NCI-H69 (cell line): Measurements from ENCODE around the gene HOXA10.

ENCODE experiments used
- DNase-seq: peaks from one replicate; lab custom pipeline; 2025; lab: John Stamatoyannopoulos, UW

The HOXA10 gene

DNA sequence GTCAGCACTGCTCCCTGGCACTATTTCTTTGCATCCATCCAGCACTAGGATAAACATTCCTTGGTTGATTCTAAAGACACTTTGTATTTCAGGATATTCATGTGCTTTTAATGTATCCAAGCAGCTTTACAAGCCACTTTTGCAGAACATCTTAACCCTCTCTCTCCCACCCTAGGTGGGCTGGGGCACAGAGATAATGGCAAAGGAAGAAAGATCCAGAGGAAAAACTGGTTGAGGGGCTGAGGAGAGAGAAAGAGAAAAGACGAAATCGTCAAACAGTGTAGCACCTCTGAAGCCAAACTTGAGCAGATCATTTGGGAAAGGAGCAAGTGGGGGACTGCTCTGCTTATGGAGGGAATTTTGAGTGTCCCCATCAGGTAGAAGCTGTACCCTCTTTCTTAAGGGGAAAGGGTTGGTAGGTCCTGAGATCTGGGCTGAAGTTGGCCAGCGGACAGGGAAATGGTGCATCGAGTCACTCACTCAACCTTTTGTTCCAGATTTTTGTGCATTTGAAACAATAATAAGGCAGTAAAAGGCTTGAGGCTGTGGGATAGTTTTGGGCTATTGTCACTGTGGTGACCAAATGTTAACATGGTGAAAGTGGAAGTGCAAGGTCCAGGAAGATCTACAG lies 30.0 kb upstream of the HOXA10 start:
- DNase-seq: no peak

DNA sequence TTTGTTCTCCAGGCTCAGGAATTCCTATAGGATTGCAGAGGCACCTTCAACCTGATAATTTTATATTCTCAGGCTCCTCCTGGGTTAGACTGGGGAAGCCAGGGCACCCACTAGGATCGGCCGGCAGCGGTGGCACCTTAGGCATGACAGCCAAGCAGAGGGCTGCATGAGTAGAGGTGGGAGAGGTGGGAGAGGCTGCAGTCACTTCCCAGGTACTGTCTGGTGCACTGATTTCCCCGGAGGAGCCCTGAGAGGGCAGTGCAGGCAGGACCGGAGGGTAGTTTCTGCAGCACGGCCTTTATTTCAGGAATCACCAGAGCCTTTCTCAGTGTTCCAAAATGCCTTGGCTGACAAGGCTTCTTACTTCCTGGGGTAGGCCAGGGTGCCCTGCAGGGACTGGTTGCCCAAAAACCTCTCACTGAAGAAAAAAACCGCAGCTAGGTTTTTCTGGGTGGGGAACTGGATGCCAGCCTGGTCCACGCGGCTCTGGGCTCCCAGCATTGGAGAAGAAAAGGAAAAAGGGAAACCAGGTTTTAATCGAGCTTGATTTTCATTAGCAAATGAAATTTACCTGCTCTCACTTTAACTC lies 29.3 kb upstream of the HOXA10 start:
- DNase-seq: no peak

DNA sequence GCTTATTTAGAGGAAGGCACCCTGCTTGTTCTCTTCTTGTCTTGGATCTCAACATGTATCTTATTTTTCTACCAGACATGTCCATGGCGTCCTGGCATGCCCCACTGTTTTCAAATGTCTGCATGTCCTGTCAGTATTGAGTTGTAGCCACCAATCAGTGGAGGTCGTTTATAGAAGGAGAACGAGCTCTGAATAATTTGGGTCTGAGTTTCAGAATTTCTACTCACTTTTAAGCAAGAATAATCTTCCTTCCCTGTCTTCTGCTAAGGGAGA lies 28.7 kb upstream of the HOXA10 start:
- DNase-seq: no peak

DNA sequence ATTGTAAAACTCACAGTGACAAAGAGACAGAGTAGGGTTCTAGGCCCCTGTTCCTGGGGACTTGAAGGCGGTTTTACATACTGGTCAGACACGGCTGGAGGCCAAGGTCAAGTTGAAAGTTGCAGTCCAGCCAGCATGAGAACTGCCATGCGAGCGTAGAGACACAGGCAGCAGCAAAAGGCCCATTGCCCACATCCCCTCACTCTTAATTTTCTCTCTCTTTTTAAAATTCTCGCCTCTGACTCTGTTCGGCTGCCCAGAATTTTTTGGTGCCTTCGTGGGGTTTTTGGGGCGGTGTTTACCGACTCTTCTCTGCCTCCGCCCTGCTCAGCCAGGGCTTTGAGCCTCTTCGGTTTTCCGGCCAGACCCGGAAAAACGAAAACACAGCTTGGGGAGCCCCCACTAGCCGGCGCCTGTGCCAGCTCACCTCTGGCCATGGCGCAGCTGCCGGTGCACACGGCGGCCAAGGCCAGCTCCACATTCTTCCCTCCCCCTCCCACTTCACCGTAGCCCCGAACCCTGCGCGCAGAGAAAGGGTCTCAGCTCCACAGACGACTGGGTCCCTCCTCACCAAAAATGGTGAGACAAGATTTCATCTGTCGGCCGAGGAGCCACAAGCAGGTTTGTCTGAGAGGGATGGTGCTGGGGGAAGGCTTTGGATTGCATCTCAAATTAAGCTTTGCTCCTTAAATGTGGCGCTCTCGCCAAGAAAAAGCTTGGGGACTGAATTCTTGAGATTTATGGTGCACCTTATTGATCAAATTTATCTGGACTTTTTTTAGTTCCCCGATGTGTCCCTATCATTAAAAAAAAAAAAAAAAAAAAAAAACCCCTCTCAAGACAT lies 28.1 kb upstream of the HOXA10 start:
- DNase-seq: no peak

DNA sequence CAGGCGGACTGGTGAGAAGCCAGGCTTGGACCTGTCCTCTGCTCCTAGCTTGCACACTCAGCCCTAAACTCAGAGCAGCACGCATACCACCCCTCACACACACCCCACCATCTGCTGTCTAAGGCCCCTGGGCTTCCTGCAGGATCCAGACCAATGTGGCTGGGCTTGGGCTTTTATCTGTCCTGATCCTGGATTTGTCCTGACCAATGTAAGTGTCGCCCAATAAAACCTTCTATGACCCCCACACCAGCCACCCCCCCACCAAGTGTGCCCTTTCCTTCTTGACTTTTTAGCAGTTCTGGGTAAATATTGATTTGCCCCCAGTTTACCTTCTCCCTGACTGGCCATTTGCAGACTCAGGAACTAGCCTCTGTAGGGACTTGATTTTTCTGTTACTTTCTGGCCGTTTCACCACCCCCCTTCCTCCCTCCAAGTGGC lies 27.5 kb upstream of the HOXA10 start:
- DNase-seq: peak; percentile 55

DNA sequence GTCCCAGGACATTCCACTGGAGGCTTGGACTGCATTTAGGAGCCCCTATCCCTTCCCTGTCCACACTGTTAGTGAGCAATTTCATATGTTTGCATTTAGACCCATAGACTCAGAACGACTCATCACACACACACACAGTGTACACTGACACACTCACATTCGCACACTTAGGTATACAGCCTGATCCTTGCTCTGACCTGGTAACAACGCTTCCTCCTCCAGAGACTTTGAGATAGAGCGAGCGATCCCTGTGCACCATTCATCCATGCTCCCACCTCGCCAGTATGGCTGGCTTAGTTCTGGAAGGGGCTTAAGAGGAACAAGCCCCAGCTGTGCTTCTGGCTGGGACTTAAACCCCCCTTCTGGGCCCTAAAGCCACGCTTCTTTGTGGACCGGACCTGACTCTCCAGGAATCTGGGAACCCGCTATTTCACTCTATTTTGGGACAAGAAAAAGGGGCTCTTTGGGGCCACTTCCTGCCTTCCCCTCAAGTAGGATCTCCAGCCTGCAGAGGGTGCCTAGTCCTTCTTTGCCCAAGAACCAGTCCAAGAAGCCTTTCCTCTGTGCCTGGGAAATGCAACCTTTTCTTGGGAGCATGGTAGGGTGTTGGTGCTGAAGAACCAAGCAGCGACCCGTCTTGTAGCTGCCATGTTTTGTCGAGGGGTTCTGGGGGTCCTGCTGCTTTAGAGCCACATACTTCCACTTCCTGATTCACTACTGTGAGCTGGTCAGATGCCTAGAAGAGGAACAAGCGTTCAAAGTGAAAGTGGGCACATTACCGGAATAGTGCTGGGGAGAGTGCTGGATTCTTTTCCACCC lies 26.9 kb upstream of the HOXA10 start:
- peak; percentile 60 for DNase-seq

DNA sequence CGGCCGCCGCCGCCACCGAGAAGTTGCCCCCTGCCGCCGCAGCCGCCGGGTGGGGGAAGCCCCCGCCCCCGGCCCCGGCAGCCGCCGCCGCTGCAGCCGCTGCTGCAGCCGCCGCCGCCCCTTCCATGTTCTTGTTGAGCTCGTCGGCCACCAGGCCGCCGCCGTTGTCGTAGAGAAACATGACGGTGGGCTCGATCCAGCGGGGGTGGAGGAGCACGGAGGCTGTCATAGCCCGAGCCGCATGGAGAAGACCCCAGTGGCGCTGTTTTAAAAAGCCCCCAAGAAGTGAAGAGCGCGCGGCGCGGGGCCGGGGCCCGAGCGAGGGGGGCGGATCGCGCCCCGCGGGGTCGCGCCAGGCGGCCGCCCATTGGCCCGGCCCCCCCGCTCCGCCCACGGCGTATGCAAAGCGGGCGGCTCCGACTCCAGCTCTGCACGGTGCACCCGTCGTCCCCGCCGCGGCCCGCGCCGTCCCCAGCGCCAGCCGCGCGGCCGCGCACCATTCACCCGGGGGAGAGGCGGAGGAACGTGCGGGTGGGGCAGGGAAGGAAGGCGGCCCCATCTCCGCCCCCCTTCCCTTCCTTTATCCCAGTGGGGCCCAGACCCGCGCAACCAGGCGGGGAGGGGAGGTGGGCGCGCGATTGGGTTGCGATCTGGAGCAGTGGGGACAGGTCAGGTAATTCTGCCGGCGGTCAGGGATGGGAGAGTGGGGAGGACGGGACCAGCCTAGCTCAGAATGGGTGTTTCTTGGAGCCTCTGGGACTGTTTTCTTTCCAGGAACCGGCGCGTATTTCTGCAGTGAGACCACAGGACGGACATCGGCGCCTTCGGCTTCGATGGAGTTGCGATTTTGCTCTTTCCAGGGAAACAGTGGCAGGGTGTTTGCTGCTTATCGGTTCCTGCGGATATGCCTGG lies 26.0 kb upstream of the HOXA10 start, which contains the start of gene HOXA13:
HOXA13 (minus strand) TSS at position 243 of the 912 bp plus-strand sequence; CDS start at position 229, 14 bp downstream.
- peak; percentile 87 for DNase-seq

DNA sequence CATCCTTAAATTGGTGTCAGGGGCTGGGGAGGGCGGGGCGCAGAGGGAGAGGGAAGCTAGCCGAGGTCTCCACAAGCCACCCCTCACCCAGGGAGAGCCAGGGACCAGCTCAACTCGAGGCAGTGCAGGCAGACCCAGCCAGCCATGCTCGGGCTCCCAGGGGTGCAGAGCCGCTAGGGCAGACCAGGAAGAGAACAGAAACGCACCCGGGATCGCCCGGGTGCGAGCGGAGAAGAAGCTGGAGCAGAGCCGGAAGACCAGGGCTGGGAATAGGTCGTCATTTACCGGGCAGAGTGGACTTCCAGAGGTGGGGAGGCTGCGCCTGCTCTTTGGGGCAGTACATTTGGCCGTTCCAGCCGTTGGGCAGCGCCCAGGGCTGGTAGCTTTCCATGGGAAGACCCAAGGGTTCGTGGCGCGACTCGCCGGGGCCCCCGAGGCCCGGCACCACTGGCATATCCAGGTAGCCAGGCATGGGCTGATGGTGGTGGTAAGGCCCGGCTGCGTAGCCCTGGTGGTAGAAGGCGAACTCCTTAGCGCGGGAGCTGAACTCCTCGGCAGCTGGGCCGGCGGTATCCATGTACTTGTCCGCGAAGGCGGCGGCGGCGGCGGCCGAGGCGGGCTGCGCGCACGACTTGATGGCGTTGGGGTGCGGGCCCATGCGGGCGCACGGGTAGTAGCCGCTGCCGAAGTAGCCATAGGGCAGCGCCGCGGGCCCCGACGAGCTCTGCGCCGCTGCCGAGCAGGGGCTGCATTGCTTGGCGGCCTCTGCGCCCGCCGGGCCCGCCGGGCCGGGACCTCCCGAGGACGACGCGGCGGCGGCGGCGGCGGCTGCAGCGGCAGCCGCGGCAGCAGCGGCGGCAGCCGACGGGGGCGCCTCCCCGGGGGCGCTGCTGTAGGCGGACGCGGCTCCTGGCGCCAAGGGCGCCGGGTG lies 25.0 kb upstream of the HOXA10 start:
- DNase-seq: peak; percentile 72

DNA sequence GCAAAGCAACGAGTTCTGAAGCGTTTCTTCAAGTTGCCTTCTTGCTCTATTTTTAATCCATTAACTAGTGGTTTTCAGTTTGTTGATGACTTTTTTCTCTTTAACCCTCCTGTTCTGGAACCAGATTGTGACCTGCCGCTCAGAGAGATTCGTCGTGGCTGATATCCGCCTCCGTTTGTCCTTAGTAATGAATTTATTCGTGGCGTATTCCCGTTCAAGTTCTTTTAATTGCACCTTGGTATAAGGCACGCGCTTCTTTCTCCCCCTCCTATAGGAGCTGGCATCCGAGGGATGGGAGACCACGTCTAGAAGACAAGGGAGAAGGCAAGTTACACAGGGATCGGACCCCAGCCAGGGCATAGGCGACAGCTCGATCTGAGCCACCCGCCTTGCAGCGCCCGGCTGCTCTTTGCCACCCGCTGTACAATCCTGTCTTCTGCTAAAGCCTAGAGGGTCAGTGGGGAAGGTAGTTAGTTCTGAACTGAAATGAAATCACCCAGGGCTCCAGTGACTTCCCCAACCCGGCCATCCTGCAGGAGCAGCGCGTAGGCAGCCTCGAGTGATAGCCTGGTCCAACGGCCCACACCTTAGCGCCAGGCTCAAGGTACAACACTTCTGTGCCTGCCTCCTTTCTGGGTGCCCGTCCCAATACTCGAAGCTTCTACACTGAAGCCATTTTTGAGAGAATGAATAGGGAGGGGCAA lies 24.2 kb upstream of the HOXA10 start:
- DNase-seq: peak; percentile 55

DNA sequence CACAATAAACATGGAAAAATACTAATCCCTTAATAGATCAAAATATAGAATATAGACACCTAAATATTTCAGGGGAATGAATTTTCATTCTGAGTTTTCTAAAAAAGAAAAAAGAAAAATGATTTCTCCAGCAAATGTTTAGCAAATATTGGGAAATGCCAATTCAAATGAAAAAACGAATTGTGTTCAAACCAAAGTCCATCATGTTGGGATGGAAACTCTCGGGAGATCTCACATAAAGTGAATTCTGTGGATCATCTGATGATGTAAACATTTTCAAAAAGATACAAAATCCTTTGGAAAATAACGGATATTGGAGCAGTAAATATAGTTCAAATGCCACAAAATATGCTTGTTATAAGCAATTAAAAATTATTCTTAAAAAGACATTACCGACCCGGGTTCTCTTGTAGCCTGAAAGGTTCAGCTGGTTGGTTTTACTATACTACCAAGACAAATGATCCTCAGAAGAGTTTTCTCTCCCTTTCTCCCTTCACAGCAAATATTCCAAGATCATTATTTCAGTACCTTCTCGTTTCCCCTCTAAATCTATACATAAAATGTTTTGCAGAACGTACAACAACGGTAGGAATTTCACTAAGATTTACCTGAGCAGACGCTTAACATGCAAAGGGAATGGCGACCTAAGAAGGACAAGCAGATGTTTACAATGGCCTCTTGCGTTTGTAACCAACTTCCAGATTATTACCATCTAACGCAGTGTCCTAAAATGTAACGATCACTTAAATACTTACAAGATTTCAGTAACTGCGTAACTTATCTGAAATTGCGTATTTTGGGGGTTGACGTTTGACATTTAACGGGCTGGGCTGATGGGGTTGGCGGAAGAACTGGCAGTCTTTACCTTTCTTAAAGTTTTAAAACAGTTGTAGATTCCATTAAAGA lies 23.3 kb upstream of the HOXA10 start:
- DNase-seq: no peak

DNA sequence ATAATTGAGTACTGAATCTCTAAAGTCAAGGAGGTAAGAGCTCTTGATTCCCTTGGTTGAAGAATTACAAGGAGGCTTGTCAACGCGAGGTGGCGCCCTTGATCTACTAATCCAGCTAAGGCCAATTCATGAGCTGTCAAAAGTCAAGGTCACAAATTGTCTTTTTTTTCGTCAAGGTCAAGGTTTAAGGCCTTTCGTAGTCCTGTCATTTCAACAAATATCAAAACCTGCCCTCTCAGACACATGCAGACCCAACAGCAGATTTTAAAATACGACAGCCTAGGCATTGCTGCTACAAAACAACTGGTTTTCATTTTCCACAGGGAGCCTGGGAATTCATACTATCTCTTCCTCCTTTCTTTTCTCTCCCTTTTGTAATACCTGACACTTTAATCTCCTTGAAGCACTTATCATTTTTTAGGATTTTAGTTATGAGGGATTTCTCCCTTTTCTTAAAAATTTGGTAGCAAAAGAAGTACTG lies 22.2 kb upstream of the HOXA10 start:
- peak; percentile 80 for DNase-seq

DNA sequence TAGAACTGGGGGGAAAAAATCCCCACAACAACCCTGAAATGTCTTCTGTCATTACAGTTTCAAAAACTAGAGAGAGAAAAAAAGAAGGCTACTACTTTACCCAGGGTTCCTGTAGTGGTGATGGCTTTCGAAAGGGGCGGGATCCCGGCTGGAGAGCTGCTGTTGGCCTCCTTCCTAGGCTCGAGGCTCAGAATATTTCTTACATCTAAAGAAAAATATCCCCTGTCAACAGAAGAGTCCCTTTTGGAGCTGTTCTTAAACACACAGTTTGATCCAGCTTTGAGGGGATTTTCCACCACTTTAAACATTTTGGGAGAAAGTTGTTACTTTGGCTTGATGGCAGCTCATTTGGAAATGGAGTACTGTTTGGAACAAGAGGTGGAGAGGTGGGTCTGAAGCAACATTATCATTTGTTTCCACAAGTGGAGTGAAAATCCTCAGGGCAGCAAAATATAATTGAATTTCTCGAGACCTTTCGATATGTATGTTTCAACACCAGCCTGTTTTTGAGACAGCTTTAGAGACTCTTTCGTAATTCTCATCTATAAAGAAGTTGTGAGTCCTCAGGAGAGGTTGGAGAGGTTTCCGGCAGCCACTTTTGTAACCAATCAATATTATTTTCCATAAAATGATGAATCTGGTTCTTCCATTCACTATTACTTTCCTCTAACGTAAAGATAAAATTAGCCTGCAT lies 20.7 kb upstream of the HOXA10 start:
- DNase-seq: no peak

DNA sequence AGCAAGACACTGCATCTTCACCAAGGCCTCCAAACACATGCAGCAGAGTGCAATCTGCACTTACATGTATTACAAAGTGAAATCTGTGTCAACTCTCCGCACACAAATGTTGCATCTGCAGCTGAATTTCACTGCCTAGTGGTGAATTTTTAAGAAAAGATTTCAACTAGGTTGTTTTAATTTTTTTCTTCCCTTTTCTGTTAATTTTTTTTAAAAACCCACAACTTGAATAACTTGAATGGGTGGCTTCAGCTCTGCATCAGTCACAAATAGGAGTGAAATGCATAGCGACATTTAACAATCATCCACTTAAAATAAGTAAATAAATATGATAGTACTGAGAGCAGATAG lies 19.9 kb upstream of the HOXA10 start:
- no peak for DNase-seq

DNA sequence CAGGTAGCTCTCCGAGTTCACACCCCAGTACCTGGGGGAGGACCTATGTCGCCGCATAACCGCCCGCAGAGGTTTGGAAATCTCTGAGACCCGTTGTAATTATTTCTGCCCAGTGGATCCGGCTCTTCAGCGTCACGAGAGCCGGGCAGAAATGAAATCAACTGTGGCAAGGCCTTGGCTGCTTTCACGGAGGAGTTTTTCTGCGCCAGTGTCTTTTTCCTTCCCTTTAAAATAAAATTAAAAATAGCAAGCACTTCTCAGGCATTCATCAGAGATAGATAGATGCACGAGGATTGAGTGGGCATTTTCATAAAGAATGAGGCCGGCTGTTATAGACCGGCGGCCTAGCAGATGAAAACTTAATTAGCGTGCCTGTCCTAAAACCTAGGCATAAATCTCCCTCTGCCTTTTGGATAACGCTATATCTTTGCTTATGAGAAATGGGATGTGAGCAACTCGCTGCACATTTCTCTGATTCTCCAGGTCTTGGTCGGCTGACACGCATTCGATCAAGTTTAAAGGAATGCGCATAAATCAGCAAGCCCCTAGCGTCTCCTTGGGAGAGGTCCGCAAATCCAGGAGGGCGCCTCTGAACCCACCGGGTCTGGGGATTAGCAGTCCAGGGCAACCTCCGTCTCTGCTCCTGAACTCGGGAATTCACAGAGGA lies 19.3 kb upstream of the HOXA10 start:
- no peak for DNase-seq

DNA sequence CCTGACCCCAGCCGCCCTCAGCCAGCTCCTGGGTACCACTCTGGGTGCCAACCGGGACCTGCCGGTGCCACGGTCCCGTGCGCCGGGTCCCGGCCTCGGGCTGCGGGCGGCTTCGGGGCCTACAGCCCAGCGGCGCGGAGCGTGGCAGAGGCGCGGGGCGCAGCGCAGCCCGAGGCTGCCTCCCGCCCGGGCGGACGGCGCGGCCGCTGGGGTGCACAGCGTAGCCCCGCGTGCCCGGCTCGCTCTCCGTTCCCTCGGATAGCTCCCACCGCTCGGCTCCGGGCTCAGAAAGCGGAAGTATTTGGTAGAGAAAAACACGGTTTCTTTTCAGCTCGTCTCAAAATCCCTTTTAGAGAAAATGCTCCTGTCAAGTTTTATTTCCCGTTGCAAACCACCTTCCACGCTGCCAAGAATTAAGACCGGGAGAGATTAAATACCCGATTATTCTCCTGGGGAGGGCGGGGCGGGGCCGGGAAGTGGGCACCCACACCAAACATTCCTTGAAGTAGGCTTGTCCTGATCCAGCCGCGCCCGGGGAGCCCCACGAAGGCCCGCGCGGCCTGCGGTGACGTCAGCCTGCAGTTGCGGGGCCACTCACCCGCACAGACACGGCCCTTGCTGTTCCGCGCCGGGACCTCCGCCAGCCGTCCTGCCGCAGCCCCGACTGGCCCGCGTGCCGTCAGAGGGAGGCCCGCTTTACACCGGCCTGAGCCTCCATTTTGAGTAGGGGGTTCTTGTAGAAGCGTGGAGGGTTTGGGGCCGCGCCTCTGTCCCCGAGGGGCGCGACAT lies 18.6 kb upstream of the HOXA10 start:
- DNase-seq: peak; percentile 40

DNA sequence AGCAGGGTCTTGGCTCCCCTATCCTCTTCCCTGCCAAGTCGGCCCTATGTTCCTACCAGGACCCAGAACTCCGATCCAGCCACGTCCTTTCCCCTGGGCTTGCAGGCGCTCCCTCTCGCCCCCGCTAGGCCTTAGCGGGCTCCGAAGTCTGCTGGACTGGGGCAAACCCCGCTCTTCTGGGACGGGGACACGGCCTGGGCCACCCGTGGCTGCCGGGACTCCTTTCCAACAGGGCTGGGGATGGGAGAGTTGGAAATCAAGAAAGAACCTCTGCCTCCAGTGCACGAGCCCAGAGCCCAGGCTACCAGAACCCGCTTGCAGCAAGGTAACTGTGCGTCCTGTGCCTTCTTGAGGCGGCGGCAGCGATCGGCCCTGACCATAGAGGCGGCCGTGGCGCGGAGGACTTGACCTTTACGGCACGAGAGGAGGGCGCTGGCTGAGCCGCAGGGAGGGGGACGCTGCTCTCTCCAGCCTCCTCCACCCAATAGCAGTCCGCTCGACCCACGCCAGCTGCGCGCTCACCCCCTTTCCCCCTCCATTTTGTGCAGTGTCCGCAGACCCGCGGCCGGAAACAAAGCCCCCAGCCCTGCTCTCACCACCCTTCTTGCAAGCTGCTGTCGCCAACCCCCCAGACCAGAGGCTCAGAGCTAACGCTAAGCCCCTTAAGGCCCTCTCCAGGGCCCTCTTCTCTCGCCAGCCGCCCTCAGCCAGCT lies 17.9 kb upstream of the HOXA10 start:
- DNase-seq: no peak
